ENCODE measurements around the gene EXOC3L4.
"Not testable (repeated sequence)": the region's sequence is repeated elsewhere in the genome, so short reads cannot be mapped to it uniquely, and the experiment has no call there.

EXOC3L4 gene

DNA sequence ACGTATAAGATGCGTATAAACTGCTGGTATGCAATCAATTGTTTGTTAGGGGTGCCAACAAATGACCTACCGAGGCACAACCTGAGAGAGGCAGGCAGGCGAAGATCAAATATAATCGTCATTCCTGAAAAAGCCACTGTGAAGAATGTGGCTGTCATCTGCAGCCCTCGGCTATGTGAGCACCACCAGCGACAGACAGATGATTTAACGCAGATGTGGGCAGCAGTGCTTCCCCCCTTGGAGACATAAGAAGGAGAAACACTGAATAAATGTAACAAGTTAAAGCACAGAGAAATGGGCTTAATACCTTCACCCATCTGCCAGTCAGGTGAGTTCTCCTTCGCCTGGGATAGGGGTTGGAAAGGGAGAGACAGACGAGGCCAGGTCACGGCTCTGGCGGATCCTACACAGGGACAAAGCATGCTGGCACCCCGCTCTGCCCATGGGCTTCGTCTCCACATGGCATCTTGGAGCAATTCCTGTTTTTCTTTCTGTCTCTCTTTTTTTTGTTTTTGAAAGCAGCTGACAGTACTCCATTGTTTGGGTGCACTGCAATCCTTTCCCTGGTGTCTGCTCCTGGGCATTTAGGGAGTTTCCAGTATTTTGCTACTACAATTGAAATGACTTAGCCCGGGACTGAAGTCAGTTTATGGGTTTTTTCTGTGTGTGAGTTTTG lies 56.9 kb downstream of the EXOC3L4 start:
- no peak for DNase-seq (ENCODE audit: low spot score)

DNA sequence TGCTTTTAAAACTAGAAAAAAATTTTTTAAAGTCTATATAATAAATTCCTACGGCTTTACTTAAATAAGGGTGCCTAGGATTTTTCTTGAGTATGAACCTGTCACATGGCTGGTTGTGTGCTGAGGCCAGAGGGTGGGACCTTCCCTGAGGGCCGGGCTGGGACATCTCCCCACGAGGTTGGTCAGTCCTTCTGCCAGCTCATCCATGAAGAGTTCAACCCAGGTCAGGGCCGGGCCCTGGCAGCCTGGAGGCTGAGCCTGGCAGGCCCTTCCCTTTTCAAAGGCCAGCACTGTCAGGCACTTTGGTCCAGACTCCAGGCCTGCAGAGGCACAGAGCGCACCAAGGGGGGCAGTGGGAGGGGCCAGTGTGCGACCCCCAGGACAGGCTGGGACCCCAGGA lies 60.5 kb downstream of the EXOC3L4 start:
- peak; percentile 65 for DNase-seq (ENCODE audit: low spot score)

DNA sequence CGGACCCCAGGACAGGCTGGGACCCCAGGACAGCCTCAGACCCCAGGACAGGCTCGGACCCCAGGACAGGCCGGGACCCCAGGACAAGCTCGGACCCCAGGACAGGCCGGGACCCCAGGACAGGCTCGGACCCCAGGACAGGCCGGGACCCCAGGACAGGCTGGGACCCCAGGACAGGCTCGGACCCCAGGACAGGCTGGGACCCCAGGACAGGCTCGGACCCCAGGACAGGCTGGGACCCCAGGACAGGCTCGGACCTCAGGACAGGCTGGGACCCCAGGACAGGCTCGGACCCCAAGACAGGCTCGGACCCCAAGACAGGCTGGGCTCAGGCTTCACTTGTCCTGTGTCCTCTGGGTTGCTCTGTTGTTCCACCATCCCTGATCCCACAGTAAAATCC lies 60.9 kb downstream of the EXOC3L4 start:
- DNase-seq (ENCODE audit: low spot score), result not testable (repeated sequence)

DNA sequence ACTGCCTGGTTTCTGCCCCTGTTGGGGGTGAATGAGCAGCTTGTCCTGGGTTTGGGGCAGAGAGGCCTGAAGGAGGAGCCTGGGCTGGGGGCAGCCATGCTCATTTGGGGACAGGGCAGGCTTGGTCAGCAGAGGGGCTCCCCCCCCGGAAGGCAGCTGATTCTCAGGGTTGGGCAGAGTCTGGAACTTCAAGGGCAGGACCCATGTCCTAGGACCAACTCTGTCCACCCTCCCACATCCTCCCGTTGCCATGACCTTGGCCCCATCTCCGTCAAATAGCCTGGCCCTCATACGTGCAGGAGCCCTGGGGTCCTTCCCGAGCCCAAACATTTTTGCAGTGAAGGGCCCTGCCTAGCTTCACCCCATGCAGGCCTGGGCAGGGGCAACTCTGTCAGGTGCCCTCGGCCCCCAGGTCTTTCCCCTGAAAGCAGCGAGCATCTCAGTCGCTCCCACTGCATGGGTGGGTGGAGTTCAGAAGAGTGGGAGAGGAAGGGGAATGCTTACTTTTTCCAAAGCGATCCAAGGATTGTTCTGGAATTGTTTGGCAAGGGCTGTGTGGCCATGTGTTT lies 61.4 kb downstream of the EXOC3L4 start:
- DNase-seq (ENCODE audit: low spot score), result no peak

DNA sequence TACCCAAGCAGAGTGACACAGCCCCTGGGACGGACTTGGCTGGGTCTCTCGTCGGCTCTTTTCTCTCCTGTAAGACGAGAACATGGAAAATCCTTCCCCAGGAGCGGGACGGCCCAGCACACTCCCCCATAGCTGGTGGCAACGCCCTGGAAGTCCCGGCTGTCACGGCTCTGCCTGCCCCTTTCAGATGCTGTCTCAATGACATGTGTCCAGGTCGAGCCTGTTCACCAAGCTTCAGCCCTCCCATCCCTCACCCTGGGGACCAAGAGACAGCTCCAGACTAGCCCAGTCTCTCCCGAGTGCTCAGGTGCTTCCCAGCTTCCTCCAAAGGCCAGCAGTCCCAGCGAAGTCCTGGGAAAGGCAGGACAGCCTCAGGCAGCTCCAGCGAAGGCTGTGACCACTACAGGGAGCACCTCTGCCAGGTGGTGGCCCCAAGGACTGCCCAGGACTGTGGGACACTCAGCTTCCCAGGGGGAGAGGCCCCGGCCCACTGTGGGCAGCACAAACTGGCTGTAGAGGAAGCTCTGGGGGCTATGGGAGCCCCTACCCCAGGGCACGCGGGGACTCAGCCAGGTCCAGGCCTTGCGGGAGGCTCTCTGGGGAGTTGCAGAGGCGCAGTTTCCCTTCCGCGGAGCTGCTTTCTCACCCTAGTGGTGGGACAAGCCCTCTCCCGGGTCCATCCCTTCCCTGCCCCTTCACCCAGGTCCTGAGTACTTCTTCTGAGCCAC lies 62.3 kb downstream of the EXOC3L4 start:
- DNase-seq (ENCODE audit: low spot score), result no peak

DNA sequence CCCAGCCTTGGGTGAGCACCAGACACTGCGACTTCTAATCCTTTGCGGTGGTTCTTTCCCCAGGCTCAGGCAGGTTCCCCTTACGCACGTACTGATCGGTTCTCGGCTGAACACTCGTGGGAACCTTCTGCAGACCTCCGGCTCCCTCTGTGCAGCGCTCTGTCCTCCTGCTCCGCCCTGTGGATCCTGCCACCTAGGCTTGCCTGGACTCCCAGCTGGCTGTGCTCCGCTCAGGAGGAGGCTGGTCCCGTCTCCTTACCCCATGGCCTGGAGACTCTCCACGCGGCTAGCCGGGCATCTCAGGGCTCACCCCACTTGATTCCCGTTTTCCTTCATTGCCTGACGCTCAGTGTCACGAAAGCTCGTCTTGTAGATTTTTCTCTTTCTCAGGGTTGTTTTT lies 63.4 kb downstream of the EXOC3L4 start:
- no peak for DNase-seq (ENCODE audit: low spot score)

DNA sequence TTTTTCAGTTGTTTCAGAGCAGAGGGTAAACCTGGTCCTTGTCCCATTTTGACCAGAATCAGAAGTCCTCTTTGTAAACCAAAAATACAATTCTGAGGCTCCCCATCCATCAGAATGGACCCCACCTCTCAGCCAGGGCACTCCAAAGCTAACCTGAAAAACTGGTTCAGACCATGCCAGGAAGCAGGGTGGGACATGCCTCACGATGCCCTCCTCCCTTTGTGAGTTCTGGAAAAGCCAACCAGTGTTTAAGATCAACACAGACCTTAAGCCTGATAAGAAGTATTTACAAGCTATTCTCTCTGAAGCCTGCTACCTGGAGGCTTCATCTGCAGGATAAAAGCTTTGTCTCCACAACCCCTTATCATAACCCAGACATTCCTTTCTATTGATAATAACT lies 64.2 kb downstream of the EXOC3L4 start:
- DNase-seq (ENCODE audit: low spot score), result no peak

Measured in RKO (cell line).